Stimulated activated CD8-positive, alpha-beta memory T cell treated with anti-CD3 and anti-CD28 coated beads, Interleukin-15, amount 100 ng/mL, for 24 hours (primary cell): Measurements from ENCODE around the gene SPTBN1.

Experiments
- DNase-seq: peaks from one replicate; pipeline ENCODE4 v3.0.0-alpha.2; 2020; ENCODE audit warnings: low read depth

Gene SPTBN1

DNA sequence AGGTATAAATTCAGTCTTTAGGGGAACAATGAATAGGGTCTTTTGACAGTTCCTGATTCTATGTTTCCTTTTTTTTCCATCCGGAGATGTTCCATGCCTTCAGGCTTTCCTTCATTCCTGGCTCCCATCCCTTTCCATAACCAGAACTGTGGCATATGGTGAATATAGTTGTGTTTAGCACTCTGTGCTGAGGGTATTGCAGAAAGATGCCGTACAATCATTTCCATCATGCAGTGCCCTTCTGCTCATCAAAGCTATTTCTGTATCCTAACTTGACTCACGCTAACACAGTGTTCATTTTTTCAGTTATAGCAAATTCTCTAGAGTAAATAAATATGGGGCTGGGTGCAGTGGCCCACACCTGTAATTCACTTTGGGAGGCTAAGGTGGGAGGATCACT, 135.4 kb downstream of the SPTBN1 start:
- DNase-seq = no peak

DNA sequence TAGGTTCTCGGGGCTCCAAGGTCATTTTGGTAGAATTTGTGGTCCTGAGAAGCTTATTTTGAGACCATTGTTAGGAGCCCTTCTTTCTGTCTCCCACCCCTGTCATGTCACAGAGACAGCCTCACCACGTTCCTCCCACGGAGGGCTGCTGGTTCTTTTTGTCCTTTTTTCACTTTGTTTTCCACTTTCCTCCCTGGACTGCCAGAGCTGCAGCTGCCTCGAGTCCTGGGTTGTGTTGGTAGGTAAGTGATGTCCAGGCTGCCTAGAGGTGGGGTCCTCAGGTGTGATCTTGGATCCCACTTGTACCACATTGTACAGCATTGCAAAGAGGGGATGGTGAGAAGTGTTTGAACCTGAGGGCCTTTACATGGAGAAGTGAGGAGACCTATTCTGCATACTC, 137.1 kb downstream of the SPTBN1 start:
- DNase-seq = no peak

DNA sequence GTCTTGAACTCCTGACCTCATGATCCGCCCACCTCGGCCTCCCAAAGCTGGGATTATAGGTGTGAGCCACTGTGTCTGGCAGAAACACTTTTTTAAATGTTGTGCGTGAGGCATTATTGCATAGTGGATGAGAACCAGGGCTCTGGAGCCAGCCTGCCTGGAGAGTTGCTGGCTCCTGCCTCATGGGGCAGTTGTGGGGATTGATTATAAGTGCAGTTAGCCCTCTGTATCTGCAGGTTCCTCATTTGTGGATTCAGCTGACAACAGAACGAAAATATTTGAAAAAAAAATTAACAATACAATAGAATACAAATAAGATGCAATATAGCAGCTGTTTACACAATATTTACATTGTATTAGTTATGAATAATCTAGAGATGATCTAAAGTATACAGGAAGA, 137.9 kb downstream of the SPTBN1 start:
- no peak for DNase-seq

DNA sequence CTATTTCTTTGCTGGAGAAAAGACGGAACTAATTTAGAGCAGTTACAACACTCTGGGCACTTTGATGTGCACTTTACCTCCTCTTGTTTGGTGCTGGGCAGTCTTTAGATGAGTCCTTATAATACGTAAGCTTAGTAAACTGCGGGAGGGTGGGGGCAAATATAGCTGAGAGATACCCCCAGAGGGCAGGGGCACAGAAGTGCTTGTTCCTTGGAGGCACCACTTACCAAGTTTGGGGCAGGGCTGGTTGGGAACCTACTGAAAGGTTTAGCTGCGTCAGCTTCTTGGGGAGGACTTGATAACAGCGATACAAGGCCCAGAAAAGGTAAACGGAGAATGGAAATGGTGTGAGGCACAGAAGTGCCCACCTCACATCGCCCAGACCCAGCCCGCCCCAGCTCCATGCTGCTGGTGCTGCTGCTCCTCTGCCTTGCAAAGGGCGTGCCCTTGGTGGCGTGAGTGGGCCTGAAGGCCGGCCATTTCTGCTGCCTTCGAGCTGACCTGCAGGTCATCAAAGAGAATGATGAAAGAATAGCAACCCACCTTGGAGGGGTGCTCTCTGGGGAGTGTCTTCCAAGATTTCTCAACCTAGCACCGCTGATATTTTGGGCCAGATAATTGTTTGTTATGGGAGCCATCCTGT, 139.2 kb downstream of the SPTBN1 start:
- no peak for DNase-seq

DNA sequence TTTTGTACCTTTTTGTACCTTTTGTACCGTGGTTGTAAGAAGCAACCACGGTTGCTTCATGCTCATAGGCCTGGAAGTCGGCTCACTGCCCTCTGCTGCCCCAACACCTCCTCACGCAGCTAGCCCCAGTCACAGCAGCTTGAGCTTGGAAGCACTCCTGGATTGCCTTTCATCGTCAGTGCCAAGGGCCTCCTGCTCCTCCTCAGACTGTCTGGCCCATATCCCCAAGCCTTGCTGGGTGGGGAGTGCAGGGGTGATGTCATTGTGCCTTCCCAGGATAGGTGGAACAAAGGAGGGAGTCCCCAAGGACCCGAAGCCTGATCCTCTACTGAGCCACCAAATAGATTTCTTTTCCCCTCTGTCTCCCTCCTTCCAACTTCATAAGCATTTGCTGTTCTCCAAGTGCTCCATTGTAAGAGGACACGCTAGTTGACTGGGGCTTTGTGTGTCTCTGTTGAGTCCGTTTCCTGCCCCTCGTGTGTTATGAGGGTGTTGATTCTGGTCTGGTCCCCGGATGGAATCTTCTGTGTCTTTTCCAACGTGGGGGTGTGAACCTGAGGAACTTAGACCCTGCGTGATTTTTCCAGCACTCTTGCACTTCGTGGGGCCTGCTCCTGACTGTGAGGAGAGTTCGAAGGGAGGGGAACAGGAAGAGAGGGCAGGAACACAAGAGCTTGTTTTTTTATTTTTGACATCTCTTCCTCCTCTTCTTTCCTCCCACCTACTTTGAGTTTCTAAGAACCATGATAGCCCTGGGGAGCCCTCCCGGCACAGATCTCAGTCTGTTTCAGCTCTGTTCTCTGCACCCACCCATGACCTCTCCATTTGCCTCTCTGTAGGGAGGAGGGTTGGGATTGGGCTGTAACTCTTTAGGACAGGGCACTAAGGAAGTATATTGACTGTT, 140.1 kb downstream of the SPTBN1 start:
- DNase-seq = no peak

DNA sequence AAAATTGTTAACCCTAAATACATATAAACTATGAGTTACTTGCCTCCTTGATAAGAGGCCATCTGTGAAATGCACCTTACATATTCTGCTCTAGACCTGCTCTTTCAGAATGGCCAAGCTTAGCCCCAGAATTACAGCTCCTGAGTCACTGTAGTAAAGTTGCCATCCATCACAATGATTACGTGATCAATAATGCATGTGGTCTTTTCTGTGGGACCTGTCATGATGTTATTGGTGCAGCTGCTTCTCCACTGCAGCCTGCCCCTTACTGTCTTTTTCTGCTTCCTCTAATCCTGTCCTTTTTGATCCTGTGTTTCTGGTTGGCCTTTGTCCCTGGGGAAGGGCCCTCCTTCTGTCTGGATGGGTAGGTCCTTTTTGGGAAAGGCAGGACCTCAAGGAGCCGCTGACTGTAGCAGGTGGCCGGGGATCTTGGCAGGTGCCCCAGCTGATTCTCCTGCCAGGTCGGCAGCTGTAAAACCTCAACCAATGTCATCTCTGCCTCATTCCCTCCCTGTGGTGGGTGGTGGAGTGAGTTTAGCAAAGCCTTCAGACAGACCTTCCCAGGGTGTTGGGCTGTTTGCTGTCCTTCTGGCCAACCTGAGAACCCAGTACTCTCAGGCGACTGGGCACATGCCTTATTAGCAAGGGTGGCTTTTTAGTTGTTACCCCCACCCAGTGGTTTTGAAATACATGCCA, 141.2 kb downstream of the SPTBN1 start:
- no peak for DNase-seq

DNA sequence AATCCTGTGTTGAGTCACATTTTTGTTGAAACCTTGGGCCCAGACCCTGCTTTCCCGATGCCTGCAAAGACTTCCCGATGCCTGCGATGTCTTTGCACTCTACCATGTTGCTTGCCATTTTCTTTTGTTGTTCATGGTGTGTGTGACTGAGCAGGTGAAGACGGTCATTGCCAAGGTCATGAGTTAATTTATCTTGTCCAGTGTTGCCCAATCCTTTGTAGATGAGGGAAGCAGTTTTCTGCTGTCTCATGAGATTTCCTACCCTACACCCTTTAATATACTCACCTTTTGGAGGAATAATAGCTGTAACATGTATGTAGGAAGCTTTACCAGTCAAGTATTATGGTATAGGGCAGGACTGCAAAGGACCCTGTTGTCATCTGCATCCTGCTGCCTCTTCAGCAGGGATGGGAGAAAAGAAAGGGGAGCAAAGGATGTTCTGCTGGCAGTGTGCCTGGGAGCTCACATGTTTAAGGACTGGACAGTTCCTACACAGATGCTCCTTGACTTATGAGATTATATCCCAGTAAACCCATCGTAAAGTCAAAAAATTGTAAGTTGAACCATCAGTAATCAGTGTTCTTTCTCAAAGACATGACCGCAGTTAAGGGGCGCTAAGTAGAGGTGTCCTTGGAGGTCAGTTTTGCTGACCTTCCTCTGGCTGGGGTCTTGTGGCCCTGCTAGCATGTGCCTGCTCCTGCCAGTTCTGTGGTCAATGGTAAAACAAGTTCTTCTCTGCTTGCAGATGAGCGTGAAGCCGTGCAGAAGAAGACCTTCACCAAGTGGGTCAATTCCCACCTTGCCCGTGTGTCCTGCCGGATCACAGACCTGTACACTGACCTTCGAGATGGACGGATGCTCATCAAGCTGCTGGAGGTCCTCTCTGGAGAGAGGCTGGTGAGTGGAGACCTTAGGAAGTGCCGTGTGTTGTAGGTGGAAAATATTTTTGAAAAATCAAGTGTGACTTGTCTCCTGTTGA, 142.5 kb downstream of the SPTBN1 start:
- DNase-seq = no peak

DNA sequence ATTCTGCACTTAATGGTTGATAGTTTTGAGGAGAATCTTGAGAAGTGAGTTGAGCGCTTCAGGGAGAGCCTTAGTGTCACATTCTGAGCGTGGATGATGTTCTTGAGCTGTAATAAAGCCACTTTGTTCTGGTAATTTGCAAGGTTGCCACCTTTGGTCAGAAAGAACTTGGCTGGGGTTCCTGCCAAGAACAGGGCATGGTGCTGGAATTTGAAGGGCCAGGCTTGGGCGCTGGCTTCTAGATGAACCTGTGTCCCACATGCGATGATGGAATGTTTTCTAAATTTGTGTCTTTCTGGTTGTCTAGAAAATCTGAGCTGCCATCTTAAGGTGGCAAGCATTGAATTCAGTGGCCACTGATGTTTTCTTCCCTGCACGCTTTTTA, 143.2 kb downstream of the SPTBN1 start:
- no peak for DNase-seq

DNA sequence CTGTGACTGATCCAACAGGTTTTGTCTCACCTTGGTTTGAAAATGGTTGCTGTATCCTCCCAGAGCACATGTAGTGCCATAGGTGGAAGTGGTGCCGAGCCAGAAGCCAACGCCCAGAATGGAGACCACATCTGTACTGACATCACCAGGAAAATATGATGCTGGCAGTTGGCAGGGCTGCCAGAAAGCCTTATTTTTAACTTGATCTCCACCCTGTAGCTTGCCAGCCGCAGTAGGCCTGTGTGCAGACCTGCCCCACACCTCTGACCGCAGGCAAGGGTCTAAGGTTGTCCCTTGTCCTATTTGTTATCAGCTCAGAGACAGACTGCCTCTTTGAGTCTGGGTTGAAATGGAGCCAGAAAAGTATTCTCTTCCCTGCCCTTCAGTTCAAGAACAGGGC, 143.8 kb downstream of the SPTBN1 start:
- no peak for DNase-seq

DNA sequence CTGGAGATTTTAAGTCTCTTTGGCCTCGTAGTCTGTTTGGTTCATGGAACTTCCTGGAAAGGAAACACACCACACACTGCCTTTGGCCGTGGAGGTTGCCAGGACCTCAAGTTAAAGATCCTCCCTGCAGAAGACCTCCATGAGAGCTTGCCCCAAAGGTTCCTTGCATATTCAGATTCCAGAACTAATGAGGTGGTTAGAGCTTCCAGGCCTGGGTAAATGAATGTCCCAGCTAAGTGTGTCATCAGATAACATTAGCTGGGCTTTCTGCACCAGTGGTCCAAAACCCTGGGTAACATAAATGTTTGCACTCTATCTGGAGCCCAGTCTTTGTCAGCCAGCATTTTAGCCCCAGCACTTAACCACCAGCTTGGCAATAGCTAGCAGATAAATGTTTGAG, 145.2 kb downstream of the SPTBN1 start:
- no peak for DNase-seq

DNA sequence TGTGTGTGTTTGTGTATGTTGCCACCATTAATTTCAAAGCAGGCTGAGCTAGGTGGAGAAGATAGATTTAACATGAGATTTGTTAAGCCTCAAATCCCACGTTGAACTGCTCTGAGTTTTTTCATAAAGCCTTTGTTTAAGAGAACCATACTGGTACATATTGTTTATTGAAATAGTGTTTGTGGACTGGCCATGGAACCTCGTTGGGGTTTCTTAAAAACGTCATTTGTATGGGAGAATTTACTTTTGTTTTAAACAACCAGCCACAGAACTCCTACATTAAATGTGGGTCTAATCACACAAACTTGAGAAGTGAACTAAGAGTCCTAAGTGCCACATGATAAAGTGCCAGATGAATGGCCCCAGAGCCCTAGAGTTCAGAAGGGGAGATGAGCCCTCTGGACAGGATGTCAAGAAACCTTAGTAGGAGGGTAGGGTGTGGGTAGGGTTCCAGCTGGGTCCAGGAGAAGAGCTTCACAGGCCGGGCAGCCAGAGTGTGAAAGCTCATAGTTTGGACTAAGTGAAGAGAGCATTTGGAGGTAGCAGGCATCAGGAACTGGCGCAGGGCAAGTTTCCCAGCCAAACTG, 146.7 kb downstream of the SPTBN1 start:
- no peak for DNase-seq

DNA sequence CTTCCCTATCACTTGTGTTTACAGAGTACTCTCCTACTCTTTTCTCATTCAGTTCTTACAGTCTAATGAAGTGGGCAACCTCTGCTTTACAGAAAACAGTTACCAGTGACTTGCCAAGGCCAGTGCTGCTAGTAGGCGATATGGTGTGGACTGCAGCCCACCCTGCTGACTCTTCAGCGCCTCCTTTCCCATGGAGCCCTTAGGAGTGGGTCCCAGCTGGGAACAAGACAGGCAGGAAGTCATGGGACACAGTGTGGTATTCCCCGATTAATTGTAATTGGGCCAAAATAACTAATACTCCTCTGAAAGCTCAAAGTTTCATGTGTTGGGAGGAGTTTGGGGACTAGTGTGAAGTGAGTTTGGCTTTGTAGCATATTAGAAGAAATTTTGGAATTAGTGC, 147.2 kb downstream of the SPTBN1 start:
- DNase-seq = no peak

DNA sequence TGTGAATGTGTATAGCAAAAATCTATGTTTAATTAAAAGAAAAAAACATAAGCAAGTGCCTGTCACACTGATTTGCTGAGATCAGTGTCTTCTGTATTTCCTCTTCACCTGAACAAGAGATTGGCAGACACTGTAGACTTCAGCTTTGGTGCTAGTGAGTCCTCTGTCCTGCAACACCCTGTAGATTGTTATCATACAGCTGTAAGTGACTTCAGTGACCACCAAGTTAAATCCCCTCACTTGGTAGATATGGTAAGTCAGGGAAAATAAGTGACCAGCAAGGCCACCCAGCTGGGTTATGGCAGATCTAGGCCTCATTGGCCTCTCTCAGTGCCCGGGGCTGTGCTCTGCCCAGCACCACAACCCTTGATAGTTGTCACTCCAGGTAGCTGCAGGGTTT, 147.7 kb downstream of the SPTBN1 start:
- no peak for DNase-seq

DNA sequence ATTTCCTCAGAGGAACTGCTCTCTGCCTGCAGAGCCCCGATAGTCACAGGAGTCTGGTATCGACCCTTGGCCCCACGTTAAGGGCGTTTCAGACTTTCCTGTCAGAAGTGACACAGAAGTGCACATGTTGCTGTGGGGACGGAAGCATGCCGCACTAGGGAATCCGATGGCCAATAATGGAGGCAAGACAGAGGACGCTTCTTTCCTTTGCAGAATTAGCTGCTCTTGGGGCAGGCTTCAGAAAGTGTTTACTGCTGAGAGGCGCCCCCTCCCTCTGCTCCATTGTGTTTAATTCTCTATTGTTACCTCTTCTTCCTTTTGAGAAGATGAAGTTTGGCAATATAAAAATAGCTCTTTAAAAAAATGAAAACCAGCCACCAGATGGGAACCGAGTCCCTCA, 148.7 kb downstream of the SPTBN1 start:
- no peak for DNase-seq

DNA sequence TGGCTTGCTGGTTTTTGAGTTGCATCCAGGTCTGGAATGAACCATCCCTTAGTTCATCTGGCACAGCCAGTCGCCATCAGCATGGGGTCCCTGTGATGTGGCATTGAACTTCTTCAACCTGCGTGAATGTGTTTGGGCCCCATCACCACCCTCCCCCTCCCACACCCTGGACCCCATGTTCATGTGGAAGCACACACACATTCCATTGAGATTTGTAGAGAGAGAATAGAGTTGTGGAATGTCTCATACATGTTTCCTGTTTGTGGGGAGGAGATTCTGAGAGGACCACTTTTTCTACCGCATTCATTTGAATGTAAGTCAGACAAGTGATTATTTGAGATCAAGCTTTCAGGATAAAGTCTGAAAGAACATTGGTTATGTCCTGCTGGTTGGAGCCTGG, 149.7 kb downstream of the SPTBN1 start:
- DNase-seq = no peak

DNA sequence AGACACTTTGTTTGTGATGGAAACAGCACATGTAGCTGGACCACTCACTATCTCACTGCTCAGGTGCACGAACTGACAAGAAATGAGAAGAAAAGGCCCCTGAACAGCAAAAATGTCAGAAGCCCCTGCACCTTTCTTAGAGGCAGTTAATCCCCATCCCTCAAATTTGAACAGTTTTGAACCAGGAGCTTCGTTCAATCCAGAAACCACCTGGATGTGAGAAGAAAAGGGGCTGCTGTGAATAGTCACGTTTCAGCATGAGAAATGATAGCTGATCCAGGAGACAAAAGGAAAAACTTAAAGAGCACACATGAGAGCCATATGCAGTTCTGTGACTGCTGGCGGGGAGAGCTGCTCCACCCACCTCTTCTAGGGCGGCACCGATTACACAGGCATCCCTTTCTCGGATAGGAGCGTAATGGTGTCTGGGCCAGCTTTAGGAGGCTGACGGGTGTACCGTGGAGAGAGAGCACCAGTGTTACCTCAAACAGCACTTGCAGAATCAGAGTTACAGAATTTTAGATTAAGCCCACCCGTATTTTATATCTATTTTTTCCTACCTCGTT, 150.3 kb downstream of the SPTBN1 start:
- DNase-seq = no peak

DNA sequence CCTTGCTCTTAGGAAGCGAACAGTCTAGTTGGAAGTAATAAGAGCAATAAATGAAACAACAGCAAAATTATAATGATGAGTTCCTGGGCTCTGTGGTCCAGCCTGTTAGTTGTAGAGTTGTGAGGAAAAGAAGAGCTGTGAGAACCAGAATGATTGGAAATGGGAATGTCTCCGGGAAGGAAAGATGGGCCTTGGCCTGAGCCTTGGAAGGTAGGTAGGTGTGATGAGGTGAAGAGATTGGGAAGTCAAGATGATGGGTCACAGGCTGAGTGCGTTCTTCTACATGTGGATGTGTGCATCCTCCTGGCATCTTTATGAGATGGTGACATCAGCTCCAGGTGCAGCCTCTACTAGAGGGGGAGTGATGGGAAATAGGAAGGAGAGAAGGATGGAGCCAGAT, 152.1 kb downstream of the SPTBN1 start:
- DNase-seq = no peak

DNA sequence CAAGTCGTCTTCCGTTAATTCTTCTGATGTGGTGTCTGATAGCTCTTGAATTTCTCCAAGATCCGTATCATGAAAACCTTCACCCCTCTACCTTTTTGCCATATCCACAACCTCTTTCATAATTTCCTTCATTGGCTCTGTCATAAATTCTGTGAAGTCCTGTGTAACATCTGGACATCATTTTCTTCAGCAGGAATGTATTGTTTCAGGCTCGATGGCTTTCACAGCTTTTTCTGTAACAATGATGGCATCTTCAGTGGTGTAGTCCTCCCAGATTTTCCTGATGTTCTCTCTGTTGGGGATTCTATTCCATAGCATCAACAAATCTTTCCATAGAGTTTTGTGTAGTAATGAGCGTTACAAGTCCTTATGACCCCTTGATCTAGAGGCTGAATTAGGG, 153.1 kb downstream of the SPTBN1 start:
- DNase-seq = no peak

DNA sequence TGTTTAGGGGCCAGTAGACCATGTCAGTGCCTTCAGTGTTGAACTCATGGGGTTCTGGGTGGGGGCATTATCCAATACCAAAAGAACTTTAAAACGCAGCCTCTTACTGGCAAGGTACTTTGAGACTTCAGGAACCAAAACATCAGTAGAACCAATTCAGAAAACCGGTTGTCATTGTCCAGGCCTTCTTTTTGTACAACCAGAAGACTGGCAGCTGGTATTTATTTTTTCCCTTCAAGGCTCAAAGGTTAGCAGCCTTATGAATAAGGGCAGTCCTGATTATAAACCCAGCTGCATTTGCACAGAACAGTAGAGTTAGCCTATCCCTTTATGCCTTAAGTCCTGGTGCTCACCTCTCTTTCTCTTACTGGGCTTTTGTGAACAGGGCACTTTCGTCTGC, 153.5 kb downstream of the SPTBN1 start:
- no peak for DNase-seq

DNA sequence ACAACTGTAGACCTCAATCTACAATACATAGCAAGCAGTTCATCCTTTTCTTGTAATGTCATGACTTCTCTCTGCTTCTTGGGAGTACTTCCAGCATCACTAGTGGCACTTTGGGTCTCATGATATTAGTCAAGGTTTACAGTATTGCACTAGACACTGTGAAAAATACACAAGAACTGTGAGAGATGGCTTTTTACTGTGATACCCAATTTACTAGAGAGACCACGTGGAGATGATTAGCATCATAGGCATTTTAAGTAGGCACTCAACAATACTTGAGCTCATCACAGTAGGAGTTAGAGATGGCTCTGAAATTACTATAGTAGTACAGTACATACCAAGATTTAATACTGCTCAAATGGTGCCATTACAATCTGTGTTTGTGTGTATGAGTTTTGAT, 154.6 kb downstream of the SPTBN1 start:
- DNase-seq = no peak

DNA sequence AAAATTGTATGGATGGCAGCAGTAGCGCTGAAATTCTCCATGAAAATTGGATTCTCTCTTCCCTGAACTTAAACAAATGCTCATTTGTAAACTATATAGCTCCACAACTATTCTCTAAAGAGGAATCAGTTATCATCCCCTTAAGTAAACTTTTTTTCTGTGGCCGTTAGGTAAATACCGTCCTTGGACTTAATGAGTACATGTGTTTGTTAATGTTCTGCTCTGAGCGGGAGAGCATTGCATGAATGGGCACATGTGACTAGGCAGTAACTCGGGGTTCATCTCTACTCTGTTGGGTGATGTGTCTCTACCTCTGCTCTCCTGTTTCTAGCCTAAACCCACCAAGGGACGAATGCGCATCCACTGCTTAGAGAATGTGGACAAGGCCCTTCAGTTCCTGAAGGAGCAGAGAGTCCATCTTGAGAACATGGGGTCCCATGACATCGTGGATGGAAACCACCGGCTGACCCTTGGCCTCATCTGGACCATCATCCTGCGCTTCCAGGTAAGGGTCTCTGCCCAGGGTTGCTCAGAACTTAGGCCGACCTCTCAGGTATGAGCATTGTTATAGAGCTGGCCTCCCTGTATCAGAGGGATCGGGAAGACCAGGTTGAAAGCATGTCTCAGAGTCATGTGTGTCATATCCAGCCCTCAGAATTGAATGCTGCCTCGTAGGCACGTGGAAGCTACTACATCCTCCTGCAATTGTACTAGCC, 155.9 kb downstream of the SPTBN1 start:
- no peak for DNase-seq
